Thoracic aorta (tissue), 2 donors: ENCODE data around the gene OMP. TPM values are rescaled to one million over a fixed set of nuclear protein-coding genes. Genes with fewer than 3 reads are reported as not detected.

Source experiments
- ATAC-seq: fragments of 150-250 bp; one replicate; pipeline ENCODE4 v1.8.0; 2017; ENCODE audit warnings: low read depth; ENCODE audit not compliant: insufficient number of reproducible peaks, low FRiP score
- DNase-seq: peaks from one replicate; pipeline ENCODE4 v3.0.0-alpha.2; 2020; ENCODE audit warnings: low spot score
- H3K27ac ChIP-seq, 2 donors: fragments of 200-600 bp; sonication (generic); 1 replicate in 1 of 2; 2 replicates in 1 of 2; pipeline ENCODE4 v1.5.1; 2016; ENCODE audit warnings: mild to moderate bottlenecking in 2 of 2, moderate library complexity in 2 of 2
- H3K27me3 ChIP-seq: fragments of 200-600 bp; sonication (generic); replicated peaks from 2 replicates; pipeline ENCODE4 v1.6.0; 2016; ENCODE audit warnings: mild to moderate bottlenecking; ENCODE audit not compliant: insufficient read depth
- H3K36me3 ChIP-seq: fragments of 200-600 bp; sonication (generic); one replicate; pipeline ENCODE4 v1.5.1; 2016
- H3K4me1 ChIP-seq, 2 donors: fragments of 200-600 bp; sonication (generic); 1 replicate in 1 of 2; 2 replicates in 1 of 2; pipeline versions ENCODE4 v1.5.1 to v1.6.0; 2016; ENCODE audit warnings: low read depth in 2 of 2, mild to moderate bottlenecking in 1 of 2; ENCODE audit not compliant: control insufficient read depth in 1 of 2
- H3K4me3 ChIP-seq: fragments of 200-600 bp; sonication (generic); 2 replicates; pipeline ENCODE4 v1.5.1; 2016; ENCODE audit warnings: mild to moderate bottlenecking
- H3K9me3 ChIP-seq: fragments of 200-600 bp; sonication (generic); 2 replicates; pipeline ENCODE4 v1.5.1; 2016
- CTCF ChIP-seq: fragments of 200-600 bp; sonication (generic); IDR thresholded peaks from one replicate; pipeline ENCODE4 v1.5.1; 2019; ENCODE audit warnings: antibody characterized with exemption
- total RNA-seq, 2 donors: library from RNA; depleted of rRNA; stranded (reverse); fragments of >200 nt; gene quantifications; one replicate each; pipeline versions ENCODE4 v1.1.0 to v1.2.3, GENCODE V29; 2016

OMP gene
- total RNA-seq, 2 donors from 2014 or later, result not detected

DNA sequence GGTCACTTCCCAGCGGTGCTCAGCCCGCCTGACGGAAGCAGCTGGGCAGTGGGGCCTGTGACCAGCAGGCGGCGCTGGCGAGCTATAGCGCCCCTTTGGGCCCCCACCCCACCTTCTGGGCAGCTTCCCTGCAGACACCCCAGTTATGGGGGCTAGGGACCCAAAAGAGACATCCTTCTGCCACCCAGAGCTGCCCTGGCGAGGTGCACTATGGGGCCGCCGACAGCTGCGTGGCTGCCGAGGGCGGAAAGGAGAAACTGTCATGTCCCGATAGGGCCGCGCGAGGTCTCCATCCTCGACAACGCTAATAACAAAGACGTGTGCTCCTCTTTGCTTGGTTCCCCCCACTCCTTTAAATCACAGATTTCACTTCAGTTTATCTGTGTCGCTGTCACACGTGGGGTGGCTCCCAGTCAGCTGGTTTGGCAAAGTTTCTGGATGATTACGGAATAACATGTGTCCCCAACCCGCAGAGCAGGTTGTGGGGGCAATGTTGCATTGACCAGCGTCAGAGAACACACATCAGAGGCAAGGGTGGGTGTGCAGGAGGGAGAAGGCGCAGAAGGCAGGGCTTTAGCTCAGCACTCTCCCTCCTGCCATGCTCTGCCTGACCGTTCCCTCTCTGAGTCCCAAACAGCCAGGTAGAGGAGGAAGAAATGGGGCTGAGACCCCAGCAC lies 24.7 kb downstream of the OMP start:
- DNase-seq, result no peak
- Histone ChIP-seq H3K4me1 (peaks cover 18 to 38% of the 10 kb centered on the region in 2 donors), H3K27ac (no peak overlapping the region), H3K36me3 (no peaks in the 10 kb centered on the region), H3K4me3 (peak overlapping the region; percentile 76), H3K27me3 (no peaks in the 10 kb centered on the region), H3K9me3 (no peaks in the 10 kb centered on the region)
- ATAC-seq, result peak; percentile 52
- peak; percentile 99 for TF ChIP-seq CTCF

DNA sequence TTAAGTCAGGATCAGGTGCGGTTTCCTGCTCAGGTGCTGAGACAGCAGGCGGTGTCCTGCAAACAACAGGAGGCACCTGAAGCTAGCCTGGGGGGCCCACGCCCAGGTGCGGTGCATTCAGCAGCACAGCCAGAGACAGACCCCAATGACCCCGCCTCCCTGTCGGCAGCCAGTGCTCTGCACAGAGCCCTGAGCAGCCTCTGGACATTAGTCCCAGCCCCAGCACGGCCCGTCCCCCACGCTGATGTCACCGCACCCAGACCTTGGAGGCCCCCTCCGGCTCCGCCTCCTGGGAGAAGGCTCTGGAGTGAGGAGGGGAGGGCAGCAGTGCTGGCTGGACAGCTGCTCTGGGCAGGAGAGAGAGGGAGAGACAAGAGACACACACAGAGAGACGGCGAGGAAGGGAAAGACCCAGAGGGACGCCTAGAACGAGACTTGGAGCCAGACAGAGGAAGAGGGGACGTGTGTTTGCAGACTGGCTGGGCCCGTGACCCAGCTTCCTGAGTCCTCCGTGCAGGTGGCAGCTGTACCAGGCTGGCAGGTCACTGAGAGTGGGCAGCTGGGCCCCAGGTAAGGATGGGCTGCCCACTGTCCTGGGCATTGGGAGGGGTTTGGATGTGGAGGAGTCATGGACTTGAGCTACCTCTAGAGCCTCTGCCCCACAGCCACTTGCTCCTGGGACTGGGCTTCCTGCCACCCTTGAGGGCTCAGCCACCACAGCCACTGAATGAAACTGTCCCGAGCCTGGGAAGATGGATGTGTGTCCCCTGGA lies 25.5 kb downstream of the OMP start, which contains the start of gene MYO7A:
Gene MYO7A (plus strand): TSS at position 327 of the 772 bp plus-strand sequence. CDS start 2,389 bp downstream, outside the sequence.
- no peak for TF ChIP-seq CTCF
- Histone ChIP-seq H3K4me3 (peak within 1 kb of the TSS; percentile 76), H3K27me3 (no peaks in the 10 kb centered on the region), H3K4me1 (peaks cover 18 to 38% of the 10 kb centered on the region in 2 donors), H3K36me3 (no peaks in the 10 kb centered on the region), H3K9me3 (no peaks in the 10 kb centered on the region), H3K27ac (no peak within 1 kb of the TSS)
- ATAC-seq (no peak), DNase-seq (no peak)

DNA sequence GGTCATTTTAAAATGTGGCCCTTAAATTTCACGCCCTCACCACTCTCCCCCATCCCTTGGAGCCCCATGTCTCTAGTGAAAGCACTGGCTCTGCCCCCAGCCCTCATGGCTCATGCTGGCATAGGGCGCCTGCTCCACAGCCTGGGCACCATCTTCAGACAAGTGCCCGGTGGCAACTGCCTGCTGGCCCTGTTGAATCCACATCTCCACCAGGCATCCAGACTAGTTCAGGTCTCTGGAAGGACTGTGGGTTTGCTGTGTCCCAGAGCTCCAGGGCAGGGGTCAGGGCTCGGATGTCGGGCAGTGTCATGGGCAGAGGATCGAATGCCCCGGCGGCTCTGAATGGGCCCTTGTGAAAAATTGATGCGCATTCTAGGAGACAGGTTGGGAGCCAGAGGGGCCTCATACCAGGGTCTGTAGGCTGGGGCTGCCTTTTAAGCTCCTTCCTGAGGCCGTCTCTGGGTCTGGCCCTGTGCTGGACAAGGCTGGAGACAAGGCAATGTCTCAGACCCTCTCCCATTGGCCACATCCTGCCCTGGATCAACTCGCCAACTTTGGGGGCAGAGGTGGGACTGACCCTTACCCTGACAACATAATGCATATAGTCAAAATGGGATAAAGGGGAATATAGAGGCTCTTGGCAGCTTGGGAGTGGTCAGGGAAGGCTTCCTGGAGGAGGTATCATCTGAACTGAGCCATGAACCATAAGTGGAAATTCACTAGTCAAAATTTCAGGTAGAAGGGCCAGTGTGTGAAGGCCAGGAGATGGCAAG lies 26.6 kb downstream of the OMP start:
- H3K36me3 ChIP-seq, result no peaks in the 10 kb centered on the region
- H3K4me1 ChIP-seq, result peaks cover 18 to 38% of the 10 kb centered on the region in 2 donors
- DNase-seq (no peak), ATAC-seq (no peak)
- no peak overlapping the region for H3K27ac ChIP-seq
- H3K4me3 ChIP-seq, result no peak overlapping the region
- TF ChIP-seq CTCF, result no peak
- H3K9me3 ChIP-seq, result no peaks in the 10 kb centered on the region
- H3K27me3 ChIP-seq, result no peaks in the 10 kb centered on the region

GRCh38 chr11:77129842-77130756 lies 27.5 kb downstream of the OMP start:
- Histone ChIP-seq H3K27me3 (no peaks in the 10 kb centered on the region), H3K4me1 (peaks cover 18 to 38% of the 10 kb centered on the region in 2 donors), H3K36me3 (no peaks in the 10 kb centered on the region), H3K9me3 (no peaks in the 10 kb centered on the region), H3K27ac (peak overlapping the region; percentile 55 to 69), H3K4me3 (no peak overlapping the region)
- ATAC-seq (no peak), DNase-seq (no peak)
- no peak for TF ChIP-seq CTCF
